Activated T-cell treated with anti-CD3 and anti-CD28 coated beads for 4 hours (primary cell): ENCODE results near the gene CGB1.
"Not testable (repeated sequence)": the region's sequence is repeated elsewhere in the genome, so short reads cannot be mapped to it uniquely, and the experiment has no call there.

Experiments used
- DNase-seq: peaks from one replicate; pipeline ENCODE4 v3.0.0-alpha.2; 2020

Gene CGB1

DNA sequence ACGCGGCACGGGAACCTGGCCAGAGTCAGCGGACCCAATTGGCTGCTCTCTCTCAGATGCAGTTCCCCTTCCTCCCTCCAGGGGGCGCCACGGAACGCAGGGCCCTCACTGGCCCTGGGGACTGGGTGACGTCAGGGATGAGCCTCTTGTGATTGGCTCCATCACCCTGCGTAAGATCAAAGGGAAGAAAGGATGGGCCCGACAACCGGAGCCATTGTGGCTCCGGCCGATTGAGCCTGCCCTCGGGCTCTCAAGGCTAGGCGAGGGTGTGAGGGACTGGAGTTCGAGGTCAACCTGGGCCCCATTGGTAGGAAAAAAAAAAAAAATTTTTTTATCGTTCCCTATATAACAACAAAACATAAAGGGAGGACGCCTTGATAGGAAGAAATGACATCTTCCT is at the start of gene CGB1:
Gene CGB1, minus strand, starts transcription at position 81 of the 400 bp plus-strand sequence. CDS start 184 bp downstream, outside the sequence.
- not testable (repeated sequence) for DNase-seq

DNA sequence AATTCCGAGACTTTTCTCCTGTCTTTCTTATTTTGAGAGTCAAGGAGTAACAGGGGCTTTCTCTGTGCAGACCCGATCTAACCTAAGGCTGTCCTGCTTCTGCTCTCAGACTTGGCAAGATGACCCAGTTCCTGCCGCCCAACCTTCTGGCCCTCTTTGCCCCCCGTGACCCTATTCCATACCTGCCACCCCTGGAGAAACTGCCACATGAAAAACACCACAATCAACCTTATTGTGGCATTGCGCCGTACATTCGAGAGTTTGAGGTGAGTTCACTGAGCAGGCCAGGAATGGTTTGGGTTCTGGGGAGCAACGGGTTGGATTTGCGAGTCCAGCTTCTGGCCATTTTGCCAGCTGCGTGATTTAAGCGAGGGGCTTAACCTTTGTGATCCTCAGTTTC is 49.6 kb upstream of the CGB1 start:
- no peak for DNase-seq

DNA sequence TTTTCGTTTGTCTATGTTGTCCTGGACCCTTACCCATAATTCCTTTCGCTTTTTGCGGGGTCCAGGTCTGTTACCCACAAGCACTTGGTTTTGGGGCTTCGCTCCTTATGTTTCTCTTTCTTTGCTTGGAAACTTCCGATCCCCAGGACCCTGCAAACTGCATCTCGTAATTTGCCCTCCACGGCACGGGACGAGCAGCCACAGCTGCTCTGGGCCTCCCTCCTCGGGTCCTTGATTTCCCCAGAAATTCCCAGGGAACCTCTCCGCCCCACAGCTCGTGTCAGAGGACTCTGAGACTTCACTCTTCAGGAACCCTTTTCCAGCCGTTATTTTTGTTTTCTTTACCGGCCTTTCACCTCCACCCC is 49.2 kb upstream of the CGB1 start:
- DNase-seq, result no peak

DNA sequence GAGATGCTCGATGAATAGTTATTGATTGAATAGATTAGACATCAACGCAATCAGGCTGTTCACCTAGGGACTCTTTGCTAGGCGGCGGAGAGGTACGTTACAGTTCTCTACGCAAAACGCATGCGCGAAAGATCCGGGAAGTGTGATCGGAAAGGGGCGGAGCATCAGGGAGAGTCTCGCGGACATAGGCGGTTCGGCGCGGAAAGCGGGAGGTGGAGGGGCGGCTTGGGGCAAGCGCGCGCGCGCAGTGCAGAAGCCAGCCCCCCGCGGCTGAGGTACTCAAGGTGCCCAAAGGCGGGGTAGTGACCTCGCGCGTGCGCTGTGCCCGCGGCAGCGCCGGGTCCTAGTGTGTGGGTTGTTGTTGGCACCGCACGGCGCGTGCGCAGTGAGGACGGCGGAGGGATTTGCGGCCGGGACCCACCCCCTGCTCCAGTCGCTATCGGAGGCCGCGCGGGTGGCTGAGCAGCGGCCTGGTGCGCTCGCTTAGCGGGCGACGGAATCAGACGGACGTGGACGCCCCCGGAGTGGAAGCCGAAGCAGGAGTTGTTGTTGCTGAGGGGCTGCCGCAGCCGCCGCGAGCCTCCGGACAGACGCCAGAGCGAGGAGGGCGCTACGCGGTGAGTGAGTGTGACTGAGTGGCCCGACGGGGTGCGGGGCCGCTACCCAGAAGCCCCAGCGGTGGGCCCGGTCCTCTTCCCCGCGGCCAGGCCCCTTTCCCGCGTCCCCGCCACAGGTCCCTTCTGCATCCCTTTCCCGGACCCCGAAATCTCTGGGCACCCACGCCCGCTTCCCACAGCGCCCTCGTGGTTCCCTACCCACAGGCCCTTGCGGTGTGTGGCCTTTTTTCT is 48.5 kb upstream of the CGB1 start, which contains the start of gene SNRNP70:
Gene SNRNP70, plus strand, starts transcription at position 432 of the 848 bp plus-strand sequence. CDS start 964 bp downstream, outside the sequence.
- DNase-seq, result peak; percentile 96

GRCh38 chr19:49084206-49085019 is 47.7 kb upstream of the CGB1 start:
- DNase-seq, result no peak

DNA sequence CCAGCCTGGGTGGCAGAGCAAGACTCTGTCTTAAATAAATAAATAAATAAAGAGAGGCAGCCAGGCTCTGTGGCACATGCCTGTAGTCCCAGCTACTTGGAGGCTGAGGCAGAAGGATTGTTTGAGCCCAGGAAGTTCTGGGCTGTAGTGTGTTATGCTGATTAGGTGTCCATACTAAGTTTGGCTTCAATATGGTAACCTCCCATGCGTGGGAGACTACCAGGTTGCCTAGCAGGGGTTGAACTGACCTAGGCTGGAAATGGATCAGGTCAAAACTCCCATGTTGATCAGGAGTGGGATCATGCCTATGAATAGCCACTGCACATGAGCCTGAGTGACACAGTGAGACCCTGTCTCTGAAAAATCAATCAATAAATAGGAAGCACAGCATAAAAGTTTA is 44.6 kb upstream of the CGB1 start:
- no peak for DNase-seq

DNA sequence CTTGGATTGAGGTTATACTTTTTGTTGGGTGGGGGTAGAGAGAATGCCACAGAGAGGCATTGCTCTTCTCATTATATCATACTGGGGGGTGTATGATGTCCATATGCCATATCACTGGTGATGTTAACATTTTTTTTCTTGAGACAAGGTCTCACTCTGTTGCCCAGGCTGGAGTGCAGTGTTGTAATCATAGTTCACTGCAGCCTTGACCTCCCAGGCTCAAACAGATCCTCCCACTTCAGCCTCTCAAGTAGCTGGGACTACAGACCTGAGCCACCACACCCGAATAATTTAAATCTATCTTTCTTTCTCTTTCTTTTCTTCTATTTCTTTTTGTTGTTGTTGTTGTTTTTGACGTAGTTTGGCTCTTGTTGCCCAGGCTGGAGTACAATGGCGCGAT is 43.7 kb upstream of the CGB1 start:
- no peak for DNase-seq

GRCh38 chr19:49074869-49075268 is 38.2 kb upstream of the CGB1 start:
- not testable (repeated sequence) for DNase-seq

DNA sequence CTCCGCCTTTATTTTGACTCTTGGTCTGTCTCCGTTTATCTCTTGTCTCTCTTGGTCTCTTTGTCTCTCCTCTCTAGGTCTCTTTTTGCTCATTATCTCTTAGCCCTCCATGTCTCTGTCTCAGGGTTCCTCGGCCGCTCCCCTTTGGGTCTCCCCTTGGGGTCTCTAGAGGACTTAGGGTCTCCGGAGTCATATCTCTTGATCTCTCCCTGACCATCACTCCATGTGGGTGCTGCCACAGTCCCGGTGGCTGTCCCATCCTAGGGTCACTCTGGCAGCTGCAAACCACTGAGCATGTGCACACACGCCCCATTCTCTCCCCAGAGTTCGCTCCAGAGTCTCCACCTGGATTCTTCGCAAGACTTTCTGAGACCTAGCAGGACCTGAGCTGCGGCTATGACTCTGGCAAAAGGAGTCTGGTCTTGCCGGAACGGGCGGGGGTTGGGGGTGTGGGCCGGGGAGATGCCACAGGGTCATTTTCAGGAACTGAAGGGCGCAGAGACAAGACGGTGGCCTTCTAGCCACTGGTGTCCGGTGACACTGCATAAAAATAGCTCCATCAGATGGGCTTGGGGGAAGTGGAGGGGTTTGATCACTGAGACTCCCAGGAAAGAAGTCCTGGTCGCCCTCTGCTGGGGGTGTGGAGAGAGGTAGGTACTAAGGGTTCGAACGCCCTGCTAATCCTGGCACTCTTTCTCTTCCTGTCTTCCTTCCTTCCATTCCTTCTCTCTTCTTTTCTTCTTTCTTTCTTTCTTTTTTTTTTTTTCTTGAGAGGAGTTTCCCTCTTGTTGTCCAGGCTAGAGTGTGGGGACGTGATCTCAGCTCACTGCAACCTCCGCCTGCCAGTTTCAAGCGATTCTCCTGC is 37.1 kb upstream of the CGB1 start:
- DNase-seq, result no peak

GRCh38 chr19:49071860-49072547 is 35.3 kb upstream of the CGB1 start:
- peak; percentile 41 for DNase-seq

- DNase-seq, result no peak
Measured at GRCh38 chr19:49070416-49070815, 33.7 kb upstream of the CGB1 start.

DNA sequence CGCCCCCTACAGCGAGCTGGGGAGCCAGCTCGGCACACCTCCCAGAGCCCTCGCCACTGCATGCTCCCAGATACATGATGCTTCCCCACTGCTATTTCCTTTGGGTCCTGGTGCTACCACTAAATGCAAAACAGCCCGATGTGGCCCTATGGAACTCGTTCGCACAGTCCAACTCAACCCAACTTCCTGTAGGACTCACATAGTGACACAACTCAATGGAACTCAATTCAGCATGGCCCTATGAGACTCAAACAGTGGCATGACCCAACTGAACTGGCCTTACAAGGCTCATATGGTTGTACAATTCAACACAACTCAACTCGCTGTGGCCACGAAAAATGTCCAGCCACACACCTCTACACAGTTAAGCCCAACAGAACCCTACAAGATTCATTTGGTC is 32.3 kb upstream of the CGB1 start:
- no peak for DNase-seq

DNA sequence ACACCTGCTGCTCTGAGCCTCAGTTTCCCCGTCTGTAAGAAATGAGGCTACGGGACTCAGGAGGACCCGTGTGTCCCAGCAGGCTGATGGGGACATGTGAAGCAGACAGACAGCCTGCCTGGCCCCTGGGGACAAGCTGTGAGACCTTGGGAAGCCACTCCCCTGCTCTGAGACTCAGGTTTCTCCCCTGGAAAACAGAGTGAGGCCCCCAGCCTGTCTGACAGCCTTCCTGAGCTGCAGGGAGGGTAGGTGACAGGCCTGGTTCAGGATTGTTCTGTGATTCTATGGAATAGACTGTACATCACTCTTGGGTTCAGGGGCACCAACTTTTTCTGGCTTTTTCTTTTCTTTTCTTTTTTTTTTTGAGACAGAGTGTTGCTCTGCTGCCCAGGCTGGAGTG is 30.9 kb upstream of the CGB1 start:
- DNase-seq, result no peak

- no peak for DNase-seq
Measured at GRCh38 chr19:49065905-49066512, 29.3 kb upstream of the CGB1 start.

- DNase-seq, result no peak
Measured at GRCh38 chr19:49064768-49065611, 28.3 kb upstream of the CGB1 start, which contains the start of gene NTF4. Gene NTF4, minus strand, starts transcription at chr19:49064818. Its CDS starts 2,821 bp downstream, at chr19:49061997.

GRCh38 chr19:49064029-49064629 is 27.4 kb upstream of the CGB1 start:
- no peak for DNase-seq

- DNase-seq, result no peak
Measured at GRCh38 chr19:49061445-49061844, 24.8 kb upstream of the CGB1 start.

DNA sequence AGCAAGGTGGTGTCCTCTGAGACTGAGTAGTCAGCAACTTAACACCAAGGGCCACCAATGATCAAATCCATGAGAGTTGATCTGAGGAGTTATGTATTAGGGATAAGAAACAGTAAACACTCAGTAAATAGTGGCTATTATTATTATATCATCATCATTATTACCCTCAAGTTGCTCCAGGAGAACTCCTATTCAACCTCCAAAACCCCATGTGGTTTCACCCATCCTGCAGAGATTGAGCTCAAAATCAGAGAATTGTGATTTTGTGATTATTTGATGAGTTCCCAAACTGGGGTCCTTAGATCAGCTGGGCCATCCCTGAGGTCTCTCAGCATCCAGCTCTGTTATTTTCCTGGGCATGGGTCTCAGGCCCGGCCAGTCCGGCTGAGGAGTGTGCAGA is 24.3 kb upstream of the CGB1 start:
- DNase-seq, result no peak

DNA sequence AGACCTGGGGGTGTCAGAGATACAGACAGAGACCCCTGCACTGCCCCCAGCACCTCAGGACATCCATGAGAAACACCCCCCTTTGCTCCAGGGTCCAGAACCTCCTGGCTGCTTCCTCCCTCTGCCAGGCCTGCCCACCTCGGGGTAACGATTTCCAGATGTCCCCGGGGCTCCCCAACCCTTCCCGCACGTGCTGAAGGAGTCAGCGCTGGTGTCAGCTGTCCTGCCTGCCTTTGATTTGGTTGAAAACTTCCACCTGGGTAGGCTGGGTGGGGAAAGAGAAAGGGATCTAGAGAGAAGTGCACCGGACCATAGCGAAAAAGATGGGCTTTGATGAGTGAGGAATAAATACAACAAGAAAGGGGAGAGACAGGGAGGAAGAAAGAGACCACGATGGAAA is 22.4 kb upstream of the CGB1 start:
- DNase-seq, result no peak

GRCh38 chr19:49058562-49058961 is 21.9 kb upstream of the CGB1 start:
- DNase-seq, result no peak
